KBM-7 (cell line): Measurements from ENCODE around the gene HNRNPR.
"Not testable (repeated sequence)": the region's sequence is repeated elsewhere in the genome, so short reads cannot be mapped to it uniquely, and the experiment has no call there.

ENCODE experiments used
- DNase-seq: peaks from one replicate; pipeline ENCODE4 v3.0.0-alpha.2; 2015
- in situ Hi-C: fragments of 300-500 bp; cut with MboI; formaldehyde crosslinking; loops from 2 replicates; pipeline ENCODE4 v1.14.3; 2020; ENCODE audit warnings: low sequenced_read_pairs, low pct_unique_long_range_greater_than_20kb, mixed read lengths

The HNRNPR gene

GRCh38 chr1:23341931-23342692, 2.0 kb downstream of the HNRNPR start:
- no peak for DNase-seq
- in situ Hi-C loops = no loop called here

- DNase-seq = no peak
- in situ Hi-C loops = no loop called here
Observed at GRCh38 chr1:23339632-23340031, 4.5 kb downstream of the HNRNPR start.

GRCh38 chr1:23337869-23338268, 6.2 kb downstream of the HNRNPR start:
- no peak for DNase-seq
- in situ Hi-C loops = no loop called here

GRCh38 chr1:23331713-23332112, 12.4 kb downstream of the HNRNPR start:
- no peak for DNase-seq
- in situ Hi-C loops = no loop called here

- DNase-seq = no peak
- in situ Hi-C loops = no loop called here
Observed at GRCh38 chr1:23330846-23331245, 13.2 kb downstream of the HNRNPR start.

GRCh38 chr1:23325393-23325792, 18.7 kb downstream of the HNRNPR start:
- in situ Hi-C loops = no loop called here

GRCh38 chr1:23322770-23323169, 21.3 kb downstream of the HNRNPR start:
- in situ Hi-C loops = no loop called here
- no peak for DNase-seq

More at GRCh38 chr1:23325393-23325792, 18.7 kb downstream of the HNRNPR start:
- no peak for DNase-seq

GRCh38 chr1:23310280-23310679, 33.8 kb downstream of the HNRNPR start:
- in situ Hi-C loops, DNase-seq: not testable (repeated sequence)

- in situ Hi-C loops = no loop called here
- no peak for DNase-seq
Observed at GRCh38 chr1:23304140-23304620, 39.9 kb downstream of the HNRNPR start.

- DNase-seq = no peak
- in situ Hi-C loops = no loop called here
Observed at GRCh38 chr1:23303524-23303923, 40.6 kb downstream of the HNRNPR start.

- in situ Hi-C loops = no loop called here
- DNase-seq = no peak
Observed at GRCh38 chr1:23296931-23297330, 47.2 kb downstream of the HNRNPR start.

GRCh38 chr1:23291706-23292105, 52.4 kb downstream of the HNRNPR start:
- in situ Hi-C loops = no loop called here
- no peak for DNase-seq

GRCh38 chr1:23290836-23291565, 53.1 kb downstream of the HNRNPR start:
- DNase-seq = no peak
- in situ Hi-C loops = no loop called here

GRCh38 chr1:23288671-23289070, 55.4 kb downstream of the HNRNPR start:
- in situ Hi-C loops = no loop called here
- DNase-seq = no peak

- in situ Hi-C loops = no loop called here
- DNase-seq = no peak
Observed at GRCh38 chr1:23288201-23288600, 55.9 kb downstream of the HNRNPR start.

- in situ Hi-C loops = no loop called here
Observed at GRCh38 chr1:23286401-23286800, 57.7 kb downstream of the HNRNPR start.

GRCh38 chr1:23283667-23284602, 60.1 kb downstream of the HNRNPR start:
- in situ Hi-C loops = no loop called here
- no peak for DNase-seq

More at GRCh38 chr1:23286401-23286800, 57.7 kb downstream of the HNRNPR start:
- no peak for DNase-seq

- in situ Hi-C loops = no loop called here
- no peak for DNase-seq
Observed at GRCh38 chr1:23282957-23283356, 61.1 kb downstream of the HNRNPR start.

- in situ Hi-C loops = no loop called here
Observed at GRCh38 chr1:23278717-23279116, 65.4 kb downstream of the HNRNPR start.

More at GRCh38 chr1:23278717-23279116, 65.4 kb downstream of the HNRNPR start:
- no peak for DNase-seq
